Superior temporal gyrus (tissue), 1 donor: ENCODE measurements around the gene MYT1.

Experiments
- DNase-seq: peaks from one replicate; pipeline ENCODE4 v3.0.0-alpha.2; 2016; ENCODE audit errors: extremely low spot score

MYT1 gene

DNA sequence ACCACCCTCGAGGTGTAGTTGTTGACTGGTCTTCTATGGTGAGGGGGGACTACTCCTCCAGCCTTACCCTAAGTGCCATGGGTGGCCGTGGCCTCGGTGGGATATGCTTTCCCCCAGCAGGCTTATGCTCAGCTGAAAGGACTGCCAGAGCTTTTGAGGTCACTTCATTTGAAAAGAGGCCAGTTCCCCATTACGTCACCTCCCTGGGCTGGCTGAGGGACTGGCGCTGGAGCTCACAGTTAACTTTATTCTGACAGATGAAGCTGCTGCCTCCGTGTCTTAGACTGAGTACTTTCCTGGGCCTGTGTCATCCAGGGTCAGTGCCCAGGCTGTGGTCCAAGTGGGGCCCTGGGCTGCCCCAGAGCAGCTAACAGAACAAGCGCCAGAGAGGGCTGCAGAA lies 48.5 kb downstream of the MYT1 start:
- no peak for DNase-seq

DNA sequence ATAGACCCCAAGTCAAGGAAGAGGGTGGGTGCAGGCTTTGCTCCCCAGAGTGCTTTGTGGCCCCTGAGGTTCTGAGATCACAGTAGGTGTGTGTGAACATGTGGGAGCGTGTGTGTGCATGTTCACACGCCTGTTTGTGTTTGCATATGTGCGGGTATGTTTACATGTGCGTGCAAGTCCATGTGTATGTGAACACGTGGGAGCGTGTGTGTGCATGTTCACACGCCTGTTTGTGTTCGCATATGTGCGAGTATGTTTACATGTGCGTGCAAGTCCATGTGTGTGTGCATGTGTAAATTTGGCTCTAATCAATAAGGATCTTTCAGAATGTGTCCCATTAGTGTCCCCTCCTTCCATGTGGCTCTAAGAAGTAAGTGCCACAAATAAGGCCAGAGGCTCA lies 49.9 kb downstream of the MYT1 start:
- DNase-seq, result no peak

DNA sequence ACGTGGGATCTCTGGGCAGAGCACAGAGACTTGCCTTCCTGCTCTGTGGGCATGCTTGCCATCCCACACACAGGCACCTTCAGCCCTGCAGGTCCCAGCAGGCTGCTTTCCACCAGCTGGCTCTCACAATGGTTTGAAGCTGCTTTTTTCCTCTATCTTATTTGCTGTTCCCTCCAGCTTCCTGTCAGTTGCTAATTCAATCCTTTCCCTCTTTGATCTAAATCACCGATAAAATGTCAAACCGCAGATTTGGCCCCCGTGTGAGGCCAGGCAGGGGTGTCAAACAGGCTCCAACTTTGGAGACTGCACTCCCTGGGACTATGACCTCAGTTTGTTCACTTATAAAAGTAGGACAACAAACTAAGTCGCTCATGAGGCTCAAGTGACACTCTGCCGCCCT lies 50.7 kb downstream of the MYT1 start:
- no peak for DNase-seq

DNA sequence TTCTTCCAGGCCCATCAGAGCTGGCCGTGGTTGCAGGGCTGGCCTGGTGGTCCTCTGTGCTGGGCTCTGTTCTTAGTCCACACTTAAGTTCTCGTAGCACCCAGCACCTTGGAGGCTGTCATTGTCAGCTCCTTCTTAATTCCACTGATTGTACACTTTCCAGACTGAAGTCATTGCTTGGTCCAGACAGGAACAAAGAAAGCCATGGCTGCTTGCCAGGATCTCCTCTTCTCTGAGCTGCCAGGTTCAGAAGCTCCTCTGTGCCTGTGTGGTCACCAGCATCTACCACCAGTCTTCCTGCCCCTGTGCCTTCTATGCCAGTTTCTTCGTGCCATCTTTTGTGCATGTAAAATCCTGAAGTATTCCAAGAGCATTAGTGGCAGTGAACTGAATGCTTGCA lies 51.8 kb downstream of the MYT1 start:
- no peak for DNase-seq

DNA sequence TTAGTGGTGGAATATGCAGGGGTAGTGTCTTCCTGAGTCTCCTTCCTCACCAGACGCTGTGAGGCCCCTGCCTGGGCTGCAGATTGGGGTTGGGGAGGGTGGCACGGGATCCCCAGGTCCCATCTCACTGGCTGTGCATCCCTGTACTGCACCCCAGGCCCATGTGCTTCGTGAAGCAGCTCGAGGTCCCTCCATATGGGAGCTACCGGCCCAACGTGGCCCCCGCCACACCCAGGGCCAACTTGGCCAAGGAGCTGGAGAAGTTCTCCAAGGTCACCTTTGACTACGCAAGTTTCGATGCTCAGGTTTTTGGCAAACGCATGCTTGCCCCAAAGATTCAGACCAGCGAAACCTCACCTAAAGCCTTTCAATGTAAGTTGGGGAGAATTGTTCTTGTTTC lies 52.7 kb downstream of the MYT1 start:
- no peak for DNase-seq

DNA sequence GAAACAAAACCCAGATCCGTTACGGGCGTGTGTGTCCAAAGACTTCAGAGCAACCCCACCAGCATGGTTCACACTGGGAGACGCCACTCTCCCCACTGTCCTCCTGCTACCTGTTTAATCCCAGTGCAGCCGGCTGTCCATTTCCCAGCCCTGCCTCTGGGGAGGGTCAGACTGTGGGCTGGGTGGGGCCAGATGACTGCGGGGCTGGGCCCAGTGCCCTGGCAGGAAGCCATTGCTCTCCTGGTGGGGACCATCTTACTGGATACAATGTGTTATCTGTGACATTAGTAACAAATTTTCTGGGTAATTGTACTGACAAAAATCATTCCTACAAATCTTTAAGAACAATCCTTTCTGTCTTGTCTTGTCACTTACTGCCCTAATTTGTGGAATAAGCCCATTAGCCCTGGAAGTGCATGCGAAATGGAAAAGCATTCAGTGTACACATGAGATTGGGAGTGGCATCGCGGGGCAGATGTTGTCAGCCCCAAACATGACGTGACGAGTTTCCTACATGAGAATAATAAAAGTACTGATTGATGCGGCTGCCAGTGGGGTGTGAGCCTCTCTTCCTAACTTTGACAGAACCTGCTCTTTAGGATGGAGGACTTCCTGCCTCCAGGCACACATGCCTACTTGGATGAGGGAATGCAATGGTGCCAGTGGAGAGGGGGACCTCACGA lies 53.4 kb downstream of the MYT1 start:
- no peak for DNase-seq

DNA sequence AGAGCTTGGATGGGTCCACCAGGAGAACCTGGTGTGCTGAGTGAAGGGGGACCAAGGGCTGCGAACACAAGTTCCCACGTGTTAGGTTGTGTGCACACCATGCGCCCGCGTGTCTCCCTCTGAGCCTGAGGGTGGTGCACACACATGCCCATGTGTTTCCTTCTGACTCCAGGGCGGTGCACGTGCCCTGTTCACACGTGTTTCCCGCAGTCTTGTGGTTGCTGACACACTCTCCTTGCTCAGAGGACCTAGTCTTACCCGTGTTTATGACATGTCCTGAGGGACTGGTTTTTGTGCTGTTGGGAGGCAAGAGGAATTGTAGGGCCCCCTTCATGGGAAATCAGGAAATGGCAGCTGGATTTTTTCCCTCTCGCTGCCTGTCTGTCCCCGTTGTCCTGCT lies 55.0 kb downstream of the MYT1 start:
- no peak for DNase-seq

DNA sequence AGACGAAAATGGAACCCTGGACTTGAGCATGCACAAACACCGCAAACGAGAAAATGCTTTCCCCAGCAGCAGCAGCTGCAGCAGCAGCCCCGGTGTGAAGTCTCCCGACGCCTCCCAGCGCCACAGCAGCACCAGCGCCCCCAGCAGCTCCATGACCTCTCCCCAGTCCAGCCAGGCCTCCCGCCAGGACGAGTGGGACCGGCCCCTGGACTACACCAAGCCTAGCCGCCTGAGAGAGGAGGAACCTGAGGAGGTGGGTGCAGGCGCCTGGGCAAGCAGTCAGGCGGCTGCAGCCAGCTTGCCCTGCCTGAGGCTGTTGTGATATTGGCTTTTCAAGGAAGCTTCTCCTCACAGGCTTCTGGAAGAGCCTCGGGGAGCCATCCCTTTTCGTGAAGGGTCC lies 55.5 kb downstream of the MYT1 start:
- no peak for DNase-seq

DNA sequence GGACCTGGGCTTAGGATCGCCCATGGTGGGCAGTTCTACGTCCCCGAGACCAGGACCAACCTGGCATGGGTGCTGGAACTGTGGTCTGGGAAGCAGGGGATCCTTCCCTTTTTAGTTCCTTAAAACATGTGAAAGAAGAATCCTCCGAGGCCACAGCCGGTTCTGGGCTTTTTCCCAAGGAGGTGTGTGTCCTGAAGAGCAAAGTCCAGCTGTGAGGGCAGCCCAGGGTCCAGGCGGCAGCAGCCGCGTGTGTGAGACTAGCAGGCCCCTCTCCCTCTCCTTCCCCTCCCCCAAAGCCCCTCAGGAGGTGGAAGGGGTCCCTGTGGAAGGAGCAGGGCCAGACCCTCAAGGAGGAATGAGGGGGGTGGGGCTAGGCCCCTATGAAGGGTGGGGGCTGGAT lies 56.2 kb downstream of the MYT1 start:
- DNase-seq, result no peak

DNA sequence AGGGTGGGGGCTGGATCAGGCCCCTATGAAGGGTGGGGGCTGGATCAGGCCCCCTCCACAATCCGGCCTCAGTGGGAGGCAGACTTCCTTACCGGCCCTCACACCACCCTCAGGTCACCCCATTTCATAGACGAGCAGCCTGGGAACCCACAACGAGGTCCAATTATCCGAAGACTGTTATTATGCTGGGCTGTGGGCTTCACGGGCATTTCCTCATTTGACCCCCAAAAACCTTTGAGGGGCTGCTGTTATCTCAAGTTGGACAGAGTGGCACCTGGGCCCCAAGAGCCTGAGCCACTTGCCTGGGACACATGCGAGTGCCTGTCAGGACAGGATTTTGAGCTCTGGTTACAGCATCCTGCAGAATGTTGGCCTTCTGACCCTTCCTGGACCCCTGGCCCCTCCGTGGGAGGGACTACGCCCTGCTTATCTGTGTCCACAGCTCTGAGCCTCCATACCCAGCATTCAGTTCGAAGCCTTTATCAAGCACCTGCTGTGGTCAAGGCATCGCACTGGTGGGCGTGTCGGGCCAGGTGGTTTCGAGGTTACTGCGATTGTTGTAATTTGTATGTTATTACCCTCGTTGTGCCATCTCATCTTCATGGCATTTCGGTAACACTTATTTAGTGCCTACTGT lies 56.8 kb downstream of the MYT1 start:
- DNase-seq, result no peak

DNA sequence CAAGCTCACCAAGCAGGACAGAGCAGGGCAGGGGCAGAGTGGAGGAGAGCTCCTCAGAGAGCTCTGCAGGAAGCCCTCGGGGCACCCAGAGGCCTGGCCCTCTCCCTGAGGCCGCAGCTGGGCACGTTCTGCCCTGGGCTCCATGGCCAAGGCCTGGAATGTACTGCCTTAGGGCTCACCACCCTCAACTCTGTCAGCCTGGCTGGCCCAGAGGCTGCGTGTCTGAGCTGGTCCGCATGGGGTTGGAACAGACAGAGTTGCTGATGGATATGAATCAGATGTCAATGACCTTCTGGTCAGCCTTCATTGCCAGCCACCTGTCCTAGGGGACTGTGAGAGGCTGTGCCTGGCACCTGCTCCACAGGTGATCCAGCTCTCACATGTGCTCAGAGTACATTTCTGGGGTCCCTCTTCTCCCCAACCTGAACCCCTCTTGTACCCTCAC lies 58.1 kb downstream of the MYT1 start:
- DNase-seq, result no peak

DNA sequence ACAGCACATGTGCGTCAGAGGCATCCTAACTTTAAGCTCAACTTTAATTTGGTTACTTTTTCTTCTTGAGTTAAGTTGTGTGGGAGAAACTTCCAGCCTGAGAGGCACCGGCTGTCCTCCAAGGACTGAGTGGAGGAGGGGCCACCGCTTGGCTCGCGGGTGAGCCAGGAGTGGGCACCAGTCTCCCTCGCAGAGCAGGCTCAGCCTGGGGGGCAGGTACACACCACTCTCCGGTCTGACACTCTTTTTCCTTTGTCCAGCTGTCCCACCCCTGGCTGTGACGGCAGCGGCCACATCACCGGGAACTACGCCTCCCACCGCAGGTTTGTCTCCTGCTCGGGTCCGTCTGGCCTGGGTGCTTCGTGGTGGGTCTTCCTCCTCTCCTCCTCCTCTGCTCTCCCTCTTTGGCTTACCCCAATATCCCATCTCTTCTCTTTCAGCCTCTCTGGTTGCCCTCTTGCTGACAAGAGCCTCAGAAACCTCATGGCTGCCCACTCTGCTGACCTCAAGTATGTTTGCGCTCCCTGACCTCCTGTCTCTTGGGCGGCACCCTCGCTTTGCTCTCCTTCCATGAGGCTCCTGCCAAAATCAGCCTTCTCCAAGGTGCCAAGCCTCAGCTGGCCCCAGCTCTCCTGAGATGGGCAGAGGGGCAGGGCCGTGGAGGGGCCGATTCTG lies 58.7 kb downstream of the MYT1 start:
- no peak for DNase-seq

DNA sequence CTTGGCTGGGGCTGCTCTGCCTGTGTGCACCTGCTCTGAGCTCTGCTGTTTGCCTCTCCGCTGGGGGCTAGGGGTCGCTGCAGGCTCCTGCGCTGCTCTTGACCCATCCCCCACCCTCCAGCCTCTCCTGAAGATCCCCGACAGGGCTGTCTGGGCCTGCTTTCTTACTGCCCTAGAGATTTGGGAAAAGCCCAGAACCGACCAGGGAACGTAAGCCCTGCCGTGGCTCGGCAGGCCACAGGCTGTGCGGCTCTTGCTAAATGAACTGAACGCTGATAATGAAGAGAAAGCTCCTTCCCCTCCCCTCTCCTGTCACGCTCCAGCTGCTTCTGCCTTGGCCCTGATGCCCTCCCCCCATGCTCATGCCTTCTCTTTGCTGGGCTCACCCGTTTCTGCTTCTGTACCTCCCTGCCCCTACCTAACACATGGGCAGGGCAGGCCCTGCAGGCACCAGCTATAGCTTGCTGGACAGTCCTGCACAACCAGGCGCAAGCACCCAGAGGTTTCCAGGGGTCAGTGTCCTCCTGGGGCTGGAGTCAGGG lies 59.3 kb downstream of the MYT1 start:
- DNase-seq, result no peak

DNA sequence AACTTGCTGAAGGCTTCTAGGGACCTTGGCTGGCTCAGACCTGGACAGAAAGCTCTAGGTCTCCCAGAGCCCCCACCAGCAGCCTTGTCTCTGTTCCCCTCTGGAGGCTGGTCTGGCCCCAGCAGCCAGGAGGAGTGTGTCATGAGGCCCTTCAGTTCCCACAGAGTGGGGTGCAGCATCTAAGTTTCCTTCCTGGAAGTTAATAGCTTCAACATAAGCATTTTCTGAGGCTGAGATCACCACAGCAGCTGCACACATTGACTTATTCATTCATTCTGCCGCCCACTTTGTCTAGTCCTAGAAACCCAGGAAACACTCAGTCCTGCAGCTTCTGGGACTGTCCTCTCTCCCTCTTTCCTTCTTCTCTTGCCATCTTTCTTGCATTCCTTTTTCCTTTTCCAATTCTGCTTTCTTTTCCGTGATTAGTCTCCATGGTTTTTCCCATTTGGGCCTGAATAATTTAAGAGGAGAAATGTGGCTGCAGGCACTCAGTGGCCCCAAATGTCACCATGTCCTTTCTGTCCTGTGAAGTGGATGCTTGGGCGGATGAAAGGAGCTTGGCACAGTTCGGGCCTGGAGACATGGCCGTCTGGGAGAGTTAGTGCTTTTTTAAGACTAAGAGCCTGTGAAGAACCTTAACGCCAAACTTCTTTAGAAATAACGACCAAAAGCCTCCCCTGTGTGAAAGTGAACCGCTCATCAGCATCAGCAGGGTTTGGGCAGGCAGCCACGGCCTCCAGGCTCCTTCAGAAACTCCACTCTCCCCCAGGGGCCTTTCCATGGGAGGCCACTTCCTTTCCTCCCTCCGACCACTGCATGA lies 60.3 kb downstream of the MYT1 start:
- DNase-seq, result peak; percentile 30

DNA sequence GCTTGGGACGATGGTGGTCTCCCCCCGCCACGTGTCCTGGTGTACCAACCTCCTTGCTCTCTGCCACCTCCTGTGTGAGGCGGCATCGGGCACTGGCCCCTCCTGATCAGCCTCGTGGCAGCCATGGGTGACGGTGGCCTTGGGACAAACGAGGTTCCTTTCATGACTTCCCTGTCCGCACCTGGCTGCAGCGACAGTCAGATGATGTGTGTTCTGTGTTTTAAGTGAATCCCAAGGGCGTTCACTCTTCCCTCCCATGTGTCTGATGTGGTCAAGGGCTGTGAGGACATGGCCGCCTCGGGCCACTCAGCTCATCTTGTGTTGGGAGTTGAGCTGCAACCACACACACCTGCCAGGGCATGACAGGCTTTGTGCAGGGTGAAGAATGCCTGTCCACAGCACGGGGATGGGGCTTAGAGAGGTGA lies 60.9 kb downstream of the MYT1 start:
- no peak for DNase-seq

DNA sequence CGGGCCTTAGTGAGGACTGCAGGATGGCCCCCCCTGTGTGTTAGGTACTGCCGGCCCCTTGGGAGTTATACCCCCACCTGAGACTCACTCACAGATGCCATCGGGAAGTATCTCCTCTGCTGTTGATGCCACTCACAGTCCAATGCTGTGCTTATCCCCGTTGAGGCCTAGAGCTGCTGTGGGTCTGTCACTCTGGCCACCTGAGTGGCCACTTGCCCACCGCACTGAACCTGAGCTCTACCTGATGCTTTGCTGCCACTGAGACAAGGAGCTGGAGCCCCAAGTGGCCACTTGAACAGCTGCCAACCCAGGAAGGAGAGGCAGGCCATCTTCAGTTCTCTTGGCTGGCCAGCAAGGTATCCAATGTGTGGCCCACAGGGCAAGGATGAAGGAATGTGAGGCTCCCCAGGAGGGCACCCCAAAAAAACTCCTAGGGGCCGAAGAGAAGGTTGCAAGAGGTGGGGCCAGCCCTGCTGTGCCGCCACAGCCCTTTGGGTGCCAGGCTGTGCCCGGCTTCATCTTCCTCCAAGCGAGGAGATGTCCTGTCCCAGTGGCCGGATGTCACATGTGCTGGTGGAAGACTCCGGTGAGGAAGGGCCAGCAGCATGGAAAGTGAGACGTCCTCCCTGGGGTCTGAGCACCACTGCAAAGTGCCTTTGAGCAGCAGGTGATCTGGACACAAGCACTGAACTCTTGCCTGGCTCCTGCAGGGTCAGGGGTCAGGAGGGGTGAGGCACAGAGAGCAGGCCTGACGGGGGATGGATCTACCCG lies 61.8 kb downstream of the MYT1 start:
- DNase-seq, result no peak

DNA sequence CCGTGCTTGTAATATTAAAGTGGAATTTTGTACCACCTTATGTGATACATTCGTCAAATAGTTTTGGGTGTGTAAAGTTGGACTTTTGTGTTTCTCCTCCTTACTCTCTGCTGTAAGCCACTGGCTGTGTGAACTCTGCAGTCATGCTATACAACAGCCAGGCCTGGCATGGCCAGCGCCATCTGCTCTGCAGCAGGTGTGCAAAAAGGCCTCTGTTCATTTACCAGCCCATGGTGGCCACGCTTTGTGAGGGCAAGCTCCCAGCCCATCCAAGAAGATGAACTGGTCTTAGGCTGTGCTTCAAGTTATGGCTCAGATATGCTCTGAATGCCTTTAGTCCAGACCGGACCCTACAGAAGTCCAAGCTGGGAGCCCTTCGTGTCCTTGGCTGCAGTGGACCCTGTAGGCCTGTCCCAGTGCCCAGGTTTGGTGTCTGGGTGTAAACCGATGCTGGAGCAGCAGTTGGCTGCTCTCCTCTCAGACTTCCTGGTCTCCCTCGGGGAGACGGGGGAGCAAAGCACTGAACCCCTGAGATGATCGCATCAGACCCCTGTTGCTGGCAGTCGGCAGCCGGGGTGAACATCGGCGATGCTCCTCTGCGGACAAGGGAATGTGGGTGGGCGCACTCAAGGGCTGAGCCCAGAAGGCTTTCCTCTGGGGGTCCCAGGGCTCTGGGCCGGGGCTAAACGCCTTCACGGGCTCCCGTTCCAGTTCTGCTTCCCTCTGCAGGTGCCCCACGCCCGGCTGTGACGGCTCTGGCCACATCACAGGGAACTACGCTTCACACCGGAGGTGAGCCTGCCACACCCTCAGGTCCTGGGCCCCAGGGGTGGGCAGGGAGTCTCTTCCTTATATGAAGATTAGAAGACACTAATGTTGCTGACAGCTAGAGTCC lies 62.7 kb downstream of the MYT1 start:
- no peak for DNase-seq

DNA sequence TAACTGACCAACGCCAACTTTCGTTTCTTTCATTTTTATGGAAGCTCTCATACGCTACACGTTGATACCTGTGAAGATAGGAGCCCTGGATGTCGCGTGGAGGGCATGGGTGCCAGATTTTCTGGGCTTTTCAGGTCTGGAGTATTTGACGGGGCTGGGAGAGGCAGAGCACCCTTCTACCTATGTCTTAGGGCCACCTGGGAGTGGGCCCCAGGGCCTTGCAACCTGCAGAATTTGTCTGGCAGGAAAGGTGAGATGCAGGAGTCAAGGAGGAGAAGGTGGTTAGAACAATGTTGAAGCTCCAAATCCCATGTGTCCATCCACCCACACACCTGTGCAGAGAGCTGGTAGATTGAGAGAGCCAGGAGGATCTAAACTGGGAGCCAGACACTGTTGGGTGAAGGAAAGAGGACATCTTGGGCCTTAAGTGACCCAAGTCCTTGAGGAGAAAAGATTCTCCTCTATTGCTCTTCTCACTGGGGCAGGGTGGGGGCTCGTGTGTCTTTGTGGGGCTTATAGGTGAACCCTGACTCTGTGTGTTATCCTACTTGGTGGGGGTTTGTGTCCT lies 63.9 kb downstream of the MYT1 start:
- no peak for DNase-seq

DNA sequence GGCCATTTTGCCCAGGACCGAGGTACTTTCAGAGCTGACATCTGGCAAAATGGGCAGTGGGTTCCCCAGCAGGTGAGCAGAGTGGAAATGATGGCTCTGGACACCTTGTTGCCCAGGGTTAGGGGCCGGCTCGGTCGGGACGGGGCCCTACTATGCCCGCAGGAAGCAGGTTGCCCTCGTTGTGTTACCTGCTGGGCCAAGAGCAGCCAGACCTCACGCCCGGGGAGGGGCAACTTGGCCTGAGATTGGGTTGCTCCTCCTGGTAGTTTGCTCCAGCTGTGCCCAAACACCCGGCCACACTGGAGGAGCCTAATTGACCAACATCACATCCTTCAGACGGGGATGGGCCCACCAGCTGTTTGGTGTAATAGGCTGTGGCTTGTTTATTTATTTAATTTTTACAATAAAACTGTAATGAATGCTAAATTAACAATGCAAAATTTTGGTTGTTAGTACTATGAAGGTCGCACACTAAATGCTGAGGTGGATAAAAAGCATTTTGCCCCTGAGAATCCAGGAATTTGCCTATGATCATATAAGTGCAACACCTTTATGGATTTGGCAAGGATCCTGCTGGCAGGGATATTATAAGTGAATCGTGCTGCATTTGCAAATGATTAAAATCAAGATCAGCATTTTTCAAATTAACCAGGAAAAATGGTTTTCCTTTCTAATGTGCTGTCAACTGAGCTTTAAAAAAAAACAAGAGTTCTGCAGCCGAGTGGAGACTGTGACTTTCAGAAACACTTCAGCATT lies 64.7 kb downstream of the MYT1 start:
- DNase-seq, result no peak
